Left cardiac atrium (tissue), 4 donors: ENCODE measurements around the gene B3GNT7. TPM values are rescaled to one million over a fixed set of nuclear protein-coding genes. Genes with fewer than 3 reads are reported as not detected.
"Not testable (repeated sequence)": the region's sequence is repeated elsewhere in the genome, so short reads cannot be mapped to it uniquely, and the experiment has no call there.

Experiments used
- ATAC-seq, 2 donors: fragments of 200-7000 bp; cut with Tn5 transposase; one replicate each; pipeline ENCODE4 v1.9.1; 2020; ENCODE audit warnings: mild to moderate bottlenecking in 2 of 2, moderate library complexity in 2 of 2
- DNase-seq: peaks from one replicate; pipeline ENCODE4 v3.0.0-alpha.2; 2020
- intact Hi-C, 2 donors: fragments of 100-400 bp; cut with DNase I; formaldehyde crosslinking; loops; one replicate each; pipeline versions ENCODE4 v1.14.1 to v1.15.1; 2022 to 2023
- total RNA-seq, 2 donors: library from RNA; stranded (reverse); fragmentation: NEBNext Ultra II Directional; extraction: Animal tissue kit (Norgen Biotek cat#: 25700); gene quantifications; one replicate each; pipeline ENCODE4 v1.2.1, GENCODE V29; 2021
- donor health status: DM: no; HTN: yes; CAD: no.
- donor health status: DM: no; HTN: yes; CAD: no; lungs with severe emphysema.
- donor health status: DM: yes; HTN: yes; CAD: no.
- donor health status: Dilated cardiomyopathy.

Gene B3GNT7
- total RNA-seq, 2 donors from 2014 or later, result 4.5 to 8.0 TPM

- intact Hi-C loops, result loop anchor here (2.0 to 5.0 kb wide), 3 partner anchors 185 to 305 kb away; no protein-coding TSS in a partner anchor
- DNase-seq, result peak; percentile 89
- peak; percentile 99 to 100 for ATAC-seq
Measured at GRCh38 chr2:231411831-231412617, 16.5 kb downstream of the B3GNT7 start.

GRCh38 chr2:231412618-231412963 lies 17.1 kb downstream of the B3GNT7 start:
- DNase-seq, result no peak
- intact Hi-C loops, result loop anchor here (2.0 to 5.0 kb wide), 3 partner anchors 185 to 305 kb away; no protein-coding TSS in a partner anchor
- ATAC-seq, result peak in 1 of 2 donors; percentile 4

GRCh38 chr2:231413456-231413855 lies 17.9 kb downstream of the B3GNT7 start:
- intact Hi-C loops, result loop anchor here (2.0 to 5.0 kb wide), 3 partner anchors 186 to 306 kb away; no protein-coding TSS in a partner anchor
- ATAC-seq (no peak), DNase-seq (no peak)

- ATAC-seq, result no peak
- intact Hi-C loops, result loop anchor here (2.0 to 5.0 kb wide), 3 partner anchors 187 to 307 kb away; no protein-coding TSS in a partner anchor
Measured at GRCh38 chr2:231413921-231414476, 18.5 kb downstream of the B3GNT7 start.

GRCh38 chr2:231415029-231415428 lies 19.5 kb downstream of the B3GNT7 start:
- ATAC-seq, result no peak
- DNase-seq, result no peak
- intact Hi-C loops, result no loop called here

More at GRCh38 chr2:231413921-231414476, 18.5 kb downstream of the B3GNT7 start:
- DNase-seq, result no peak

- intact Hi-C loops, result no loop called here
- no peak for ATAC-seq
- DNase-seq, result no peak
Measured at GRCh38 chr2:231418820-231419640, 23.5 kb downstream of the B3GNT7 start.

GRCh38 chr2:231421051-231421580 lies 25.6 kb downstream of the B3GNT7 start:
- no peak for DNase-seq
- ATAC-seq, result no peak
- intact Hi-C loops, result no loop called here

GRCh38 chr2:231422056-231422455 lies 26.5 kb downstream of the B3GNT7 start:
- ATAC-seq (no peak), DNase-seq (no peak)
- intact Hi-C loops, result no loop called here

GRCh38 chr2:231423176-231423575 lies 27.7 kb downstream of the B3GNT7 start:
- intact Hi-C loops, result no loop called here
- DNase-seq (no peak), ATAC-seq (no peak)

- no peak for ATAC-seq
- intact Hi-C loops, result no loop called here
- DNase-seq, result no peak
Measured at GRCh38 chr2:231425291-231425810, 29.8 kb downstream of the B3GNT7 start.

GRCh38 chr2:231425811-231426703 lies 30.5 kb downstream of the B3GNT7 start:
- intact Hi-C loops, result no loop called here
- DNase-seq (no peak), ATAC-seq (no peak)

GRCh38 chr2:231427116-231427515 lies 31.6 kb downstream of the B3GNT7 start:
- ATAC-seq (no peak), DNase-seq (no peak)
- intact Hi-C loops, result no loop called here

GRCh38 chr2:231429152-231429551 lies 33.6 kb downstream of the B3GNT7 start:
- intact Hi-C loops, result no loop called here
- DNase-seq (no peak), ATAC-seq (no peak)

- intact Hi-C loops, result no loop called here
- no peak for ATAC-seq
- no peak for DNase-seq
Measured at GRCh38 chr2:231429901-231430300, 34.4 kb downstream of the B3GNT7 start.

GRCh38 chr2:231430437-231430836 lies 34.9 kb downstream of the B3GNT7 start:
- ATAC-seq, DNase-seq, intact Hi-C loops: not testable (repeated sequence)

- DNase-seq (no peak), ATAC-seq (no peak)
- intact Hi-C loops, result no loop called here
Measured at GRCh38 chr2:231431606-231432005, 36.1 kb downstream of the B3GNT7 start.

GRCh38 chr2:231433990-231434389 lies 38.5 kb downstream of the B3GNT7 start:
- intact Hi-C loops, result no loop called here
- ATAC-seq, result no peak
- DNase-seq, result no peak

GRCh38 chr2:231436957-231437356 lies 41.4 kb downstream of the B3GNT7 start:
- ATAC-seq (no peak), DNase-seq (no peak)
- intact Hi-C loops, result no loop called here
